ENCODE data around the gene IQSEC3.

DNA sequence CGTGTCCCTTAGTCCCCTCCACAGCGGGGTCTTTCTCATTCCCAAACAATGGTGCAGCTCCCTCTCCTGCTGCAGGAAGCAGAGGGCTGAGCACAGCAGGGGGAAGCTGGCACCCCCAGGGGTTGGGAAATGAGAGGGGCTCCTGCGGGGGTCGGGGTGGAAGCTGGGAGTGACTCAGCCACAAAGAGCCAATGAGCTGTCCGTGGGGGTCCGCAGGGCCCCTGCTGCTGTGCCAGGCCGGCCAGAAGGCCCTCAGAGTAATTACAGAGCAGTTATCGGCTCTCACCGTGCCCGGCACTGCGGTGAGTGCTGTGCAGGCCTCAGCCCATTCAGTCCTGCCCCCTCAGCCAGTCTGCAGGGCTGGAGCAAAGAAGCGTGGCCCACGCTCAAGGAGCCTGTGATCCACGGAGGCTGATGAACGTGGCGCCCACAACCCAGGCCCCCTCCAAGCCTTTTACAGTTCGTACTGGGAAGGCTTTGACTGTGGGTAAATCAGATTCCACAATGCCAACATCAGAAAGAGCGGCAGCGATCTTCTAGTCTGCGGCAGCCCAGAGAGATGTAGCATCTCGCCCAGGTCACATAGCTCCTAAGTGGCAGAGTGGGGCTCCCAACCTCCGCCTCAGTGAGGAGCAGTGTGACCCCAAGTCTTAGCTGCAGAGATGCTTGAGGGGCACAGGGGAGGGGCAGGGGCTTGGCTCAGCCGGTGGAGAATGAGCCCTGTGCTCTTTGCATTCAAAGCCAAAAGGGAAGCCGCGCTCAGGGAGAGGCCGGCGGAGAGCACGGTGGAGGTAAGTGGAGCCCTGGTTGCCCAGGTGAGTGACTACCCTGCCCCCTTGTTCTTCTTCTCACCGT is 104.0 kb downstream of the IQSEC3 start:
- TF ChIP-seq CTCF (IDR thresholded peaks at IDR 0.05; ENCODE audit: borderline replicate concordance, extremely low read depth, low read length, poor library complexity, severe bottlenecking) (no peak), EZH2 (IDR thresholded peaks at IDR 0.05; ENCODE audit: borderline replicate concordance, low read depth, low read length, severe bottlenecking) (no peak)

Measured in DND-41 (cell line).